ENCODE data around the gene DPP6.

DNA sequence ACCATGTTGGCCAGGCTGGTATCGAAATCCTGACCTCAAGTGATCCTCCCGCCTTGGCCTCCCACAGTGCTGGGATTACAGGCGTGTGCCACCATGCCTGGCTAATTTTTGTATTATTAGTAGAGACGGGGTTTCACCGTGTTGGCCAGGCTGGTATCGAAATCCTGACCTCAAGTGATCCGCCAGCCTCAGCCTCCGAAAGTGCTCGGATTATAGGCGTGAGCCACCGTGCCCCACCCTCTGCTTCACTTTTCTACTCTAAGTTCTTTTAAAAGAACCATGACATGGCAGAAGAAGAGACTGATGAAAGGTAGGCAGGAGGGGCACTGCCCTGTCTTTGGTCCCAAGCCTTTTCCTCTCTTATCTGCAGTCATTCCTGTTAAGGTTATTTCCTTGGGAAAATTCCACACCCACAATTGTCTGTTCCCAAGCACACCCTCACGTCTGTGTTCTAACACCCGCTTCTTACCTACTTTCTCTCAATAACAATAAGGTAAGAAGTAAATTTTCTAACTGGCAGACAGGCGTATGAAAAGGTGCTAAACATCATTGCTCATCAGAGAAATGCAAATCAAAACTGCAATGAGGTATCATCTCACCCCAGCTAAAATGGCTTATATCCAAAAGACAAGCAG is 291.7 kb downstream of the DPP6 start:
- TF ChIP-seq CTCF (IDR thresholded peaks at IDR 0.05), result no peak
- no peak for TF ChIP-seq TCF12 (IDR thresholded peaks at IDR 0.05)
- no peak for TF ChIP-seq POLR2AphosphoS5 (IDR thresholded peaks at IDR 0.05; ENCODE audit: low read depth, low read length)
- no peak for TF ChIP-seq PBX3 (IDR thresholded peaks at IDR 0.05)
